NCI-H1694 treated with DMSO at 0.1 percent for 48 hours (cell line): ENCODE measurements around the gene CYYR1.
"Not testable (repeated sequence)": the region's sequence is repeated elsewhere in the genome, so short reads cannot be mapped to it uniquely, and the experiment has no call there.

Experiments used
- DNase-seq: peaks from one replicate; lab custom pipeline; 2025; lab: John Stamatoyannopoulos, UW

The CYYR1 gene

GRCh38 chr21:26489781-26490180 lies 83.3 kb downstream of the CYYR1 start:
- DNase-seq, result no peak

GRCh38 chr21:26487981-26488480 lies 85.1 kb downstream of the CYYR1 start:
- no peak for DNase-seq

GRCh38 chr21:26473471-26473870 lies 99.6 kb downstream of the CYYR1 start:
- no peak for DNase-seq

- peak; percentile 64 for DNase-seq
Measured at GRCh38 chr21:26471099-26471471, 102.0 kb downstream of the CYYR1 start.

- no peak for DNase-seq
Measured at GRCh38 chr21:26470351-26471098, 102.6 kb downstream of the CYYR1 start.

GRCh38 chr21:26469789-26470188 lies 103.3 kb downstream of the CYYR1 start:
- peak; percentile 19 for DNase-seq

GRCh38 chr21:26465916-26466315 lies 107.2 kb downstream of the CYYR1 start:
- no peak for DNase-seq

GRCh38 chr21:26461500-26461899 lies 111.6 kb downstream of the CYYR1 start:
- DNase-seq, result no peak

- DNase-seq, result no peak
Measured at GRCh38 chr21:26460621-26461020, 112.5 kb downstream of the CYYR1 start.

- DNase-seq, result not testable (repeated sequence)
Measured at GRCh38 chr21:26458854-26459253, 114.2 kb downstream of the CYYR1 start.

GRCh38 chr21:26457817-26458216 lies 115.3 kb downstream of the CYYR1 start:
- DNase-seq, result no peak

GRCh38 chr21:26453267-26453666 lies 119.8 kb downstream of the CYYR1 start:
- DNase-seq, result no peak

GRCh38 chr21:26451081-26451740 lies 121.9 kb downstream of the CYYR1 start:
- no peak for DNase-seq

- no peak for DNase-seq
Measured at GRCh38 chr21:26449161-26449560, 123.9 kb downstream of the CYYR1 start.

- no peak for DNase-seq
Measured at GRCh38 chr21:26448751-26449150, 124.3 kb downstream of the CYYR1 start.

GRCh38 chr21:26447932-26448475 lies 125.1 kb downstream of the CYYR1 start:
- DNase-seq, result no peak

GRCh38 chr21:26445440-26445839 lies 127.6 kb downstream of the CYYR1 start:
- no peak for DNase-seq

- no peak for DNase-seq
Measured at GRCh38 chr21:26444646-26445045, 128.4 kb downstream of the CYYR1 start.

- no peak for DNase-seq
Measured at GRCh38 chr21:26443867-26444266, 129.2 kb downstream of the CYYR1 start.

- DNase-seq, result no peak
Measured at GRCh38 chr21:26443291-26443690, 129.8 kb downstream of the CYYR1 start.

- DNase-seq, result no peak
Measured at GRCh38 chr21:26441149-26441548, 131.9 kb downstream of the CYYR1 start.

GRCh38 chr21:26438976-26439375 lies 134.1 kb downstream of the CYYR1 start:
- no peak for DNase-seq

GRCh38 chr21:26437326-26438009 lies 135.6 kb downstream of the CYYR1 start:
- DNase-seq, result no peak
